Endothelial cell of umbilical vein (primary cell): ENCODE results near the gene SESTD1. TPM values are rescaled to one million over a fixed set of nuclear protein-coding genes. Genes with fewer than 3 reads are reported as not detected.

Experiments
- BruUV-seq: library from RNA; stranded (reverse); fragments of 400-500 nt; replicated peaks from 2 replicates; lab custom pipeline; 2021; lab: Mats Ljungman, UMichigan
- CTCF ChIA-PET: fragments of 300-600, 350-600 bp; sonication (Branson Sonifier 250); formaldehyde crosslinking; loops from one replicate; lab custom pipeline; 2021; ENCODE audit warnings: antibody characterized with exemption, inconsistent platforms; lab: Charles Lee
- POLR2A ChIA-PET: fragments of 300-600, 350-600 bp; sonication (Branson Sonifier 250); formaldehyde crosslinking; loops from one replicate; lab custom pipeline; 2021; ENCODE audit warnings: antibody characterized with exemption, inconsistent platforms; lab: Charles Lee
- DNase-seq: peaks from one replicate; pipeline ENCODE4 v3.0.0-alpha.2; 2011; ENCODE audit warnings: low read depth, low spot score
- FAIRE-seq: peaks from 2 replicates; lab custom pipeline; 2011; peaks lifted over from hg19 to GRCh38; lab: Jason Lieb, UNC
- H2AFZ ChIP-seq: 2 replicates; pipeline ENCODE4 v1.6.0; 2012; ENCODE audit warnings: low read depth, low read length, control low read depth, inconsistent platforms
- H3K27ac ChIP-seq: 2 replicates; pipeline ENCODE4 v1.5.1; 2011; ENCODE audit warnings: low read depth, mild to moderate bottlenecking, control low read depth, low read length, moderate library complexity; ENCODE audit not compliant: insufficient read depth
- H3K27me3 ChIP-seq, 2 experiments: 2 replicates each; pipeline versions ENCODE4 v1.6.0 to v1.6.1; 2011; ENCODE audit warnings: low read length in 2 of 2, mixed read lengths in 1 of 2; ENCODE audit not compliant: control insufficient read depth in 2 of 2, insufficient read depth in 2 of 2
- H3K36me3 ChIP-seq, 2 experiments: 2 replicates in 1 of 2; 3 replicates in 1 of 2; pipeline ENCODE4 v1.5.1; 2011; ENCODE audit warnings: low read length in 2 of 2, mild to moderate bottlenecking in 1 of 2, moderate library complexity in 1 of 2; ENCODE audit not compliant: control insufficient read depth in 2 of 2, insufficient read depth in 2 of 2; ENCODE audit errors: extremely low read depth in 1 of 2
- H3K4me1 ChIP-seq: 3 replicates; pipeline ENCODE4 v1.5.1; 2011; ENCODE audit warnings: mild to moderate bottlenecking, low read length; ENCODE audit not compliant: control insufficient read depth, insufficient read depth; ENCODE audit errors: extremely low read depth
- H3K4me2 ChIP-seq: 2 replicates; pipeline ENCODE4 v1.6.1; 2011; ENCODE audit warnings: low read length, control low read depth, mixed read lengths; ENCODE audit not compliant: insufficient read depth
- H3K4me3 ChIP-seq, 3 experiments: fragments of 200-600 bp in 1 of 3; sonication (generic), shearing (Covaris generic) in 1 of 3; replicated peaks in 1 of 3; 2 replicates each; pipeline ENCODE4 v1.5.1; 2011 to 2016; ENCODE audit warnings: control low read depth in 3 of 3, low read length in 3 of 3, mild to moderate bottlenecking in 2 of 3, inconsistent platforms in 1 of 3, low read depth in 1 of 3, moderate library complexity in 1 of 3; ENCODE audit not compliant: insufficient read depth in 1 of 3
- H3K79me2 ChIP-seq: 2 replicates; pipeline ENCODE4 v1.6.0; 2012; ENCODE audit warnings: low read length, inconsistent platforms; ENCODE audit not compliant: control insufficient read depth, insufficient read depth
- H3K9ac ChIP-seq: replicated peaks from 2 replicates; pipeline ENCODE3; 2011; ENCODE audit warnings: low read length, control low read depth; ENCODE audit not compliant: insufficient read depth; ENCODE audit errors: extremely low read depth
- H3K9me1 ChIP-seq: replicated peaks from 3 replicates; pipeline ENCODE4 v1.6.0; 2011; ENCODE audit warnings: mild to moderate bottlenecking, low read length; ENCODE audit not compliant: control insufficient read depth, insufficient read depth; ENCODE audit errors: extremely low read depth
- H3K9me3 ChIP-seq: replicated peaks from 2 replicates; pipeline ENCODE4 v1.5.1; 2012; ENCODE audit warnings: low read length, inconsistent platforms; ENCODE audit not compliant: control insufficient read depth, insufficient read depth
- H4K20me1 ChIP-seq: replicated peaks from 2 replicates; pipeline ENCODE3; 2011; ENCODE audit warnings: mild to moderate bottlenecking, low read length; ENCODE audit not compliant: control insufficient read depth, insufficient read depth; ENCODE audit errors: extremely low read depth
- EZH2 ChIP-seq: IDR thresholded peaks from 2 replicates; pipeline ENCODE4 v1.6.1; 2012; ENCODE audit warnings: borderline replicate concordance, low read depth, mild to moderate bottlenecking, moderate library complexity, low read length, inconsistent platforms; ENCODE audit not compliant: severe bottlenecking
- FOS ChIP-seq: IDR thresholded peaks from 2 replicates; pipeline ENCODE4 v1.6.1; 2011; ENCODE audit warnings: mild to moderate bottlenecking, low read length, moderate library complexity, borderline replicate concordance; ENCODE audit not compliant: insufficient read depth
- GATA2 ChIP-seq: IDR thresholded peaks from 2 replicates; pipeline ENCODE4 v1.7.0; 2011; ENCODE audit warnings: low read depth, mild to moderate bottlenecking, moderate library complexity, mixed read lengths, low read length; ENCODE audit not compliant: insufficient read length, insufficient read depth
- JUN ChIP-seq: IDR thresholded peaks from 2 replicates; pipeline ENCODE4 v1.6.1; 2011; ENCODE audit warnings: borderline replicate concordance, low read depth; ENCODE audit not compliant: insufficient read length, insufficient read depth
- MYC ChIP-seq: IDR thresholded peaks from one replicate; pipeline ENCODE4 v1.6.1; 2011; ENCODE audit warnings: mild to moderate bottlenecking, low read depth, low read length
- POLR2A ChIP-seq: IDR thresholded peaks from 2 replicates; pipeline ENCODE4 v1.6.1; 2012; ENCODE audit warnings: low read depth, mild to moderate bottlenecking, control low read depth, low read length
- POLR2AphosphoS5 ChIP-seq: IDR thresholded peaks from 2 replicates; pipeline ENCODE4 v1.6.1; 2012; ENCODE audit warnings: low read depth, mild to moderate bottlenecking, control low read depth, low read length, moderate library complexity; ENCODE audit not compliant: insufficient read depth
- dilution Hi-C: fragments of 300-500 bp; cut with MboI; formaldehyde crosslinking; loops from one replicate; pipeline ENCODE4 v1.15.0; 2019; ENCODE audit warnings: low sequenced_read_pairs; ENCODE audit not compliant: extremely low pct_ligation_motif_present
- intact Hi-C: fragments of 100-400 bp; cut with micrococcal nuclease; formaldehyde crosslinking; loops from one replicate; pipeline ENCODE4 v1.10.0; 2022
- polyA plus RNA-seq, 4 experiments: library from polyadenylated mRNA; depleted of rRNA in 3 of 4; stranded (reverse) in 3 of 4; unstranded in 1 of 4; fragments of >200 nt; gene quantifications; 2 replicates each; pipeline versions ENCODE4 v1.2.1 to v1.2.3, GENCODE V29; 2011 to 2012; ENCODE audit warnings: missing spikeins in 1 of 4
- total RNA-seq: library from RNA; stranded (reverse); gene quantifications from 2 replicates; pipeline ENCODE4 v1.2.3, GENCODE V29; 2021
- TF ChIP-seq, protein P1 (sequence below), 2 donors: IDR thresholded peaks; 1 replicate in 1 of 2; 2 replicates in 1 of 2; pipeline ENCODE4 v1.5.1; 2011; ENCODE audit warnings: low read length in 2 of 2, mild to moderate bottlenecking in 2 of 2, moderate library complexity in 2 of 2, control low read depth in 1 of 2, inconsistent platforms in 1 of 2, low read depth in 1 of 2; ENCODE audit not compliant: insufficient read depth in 1 of 2; ENCODE audit errors: extremely low read depth in 1 of 2
- TF ChIP-seq, protein P2 (sequence below): IDR thresholded peaks from 2 replicates; pipeline ENCODE4 v1.6.1; 2011; ENCODE audit not compliant: insufficient read depth, insufficient read length

Gene SESTD1
- total and polyA plus RNA-seq, 2 donors (not counting 3 experiments of a cell fraction or from before 2014, with no cell fraction given): 9.8 to 72.4 TPM

DNA sequence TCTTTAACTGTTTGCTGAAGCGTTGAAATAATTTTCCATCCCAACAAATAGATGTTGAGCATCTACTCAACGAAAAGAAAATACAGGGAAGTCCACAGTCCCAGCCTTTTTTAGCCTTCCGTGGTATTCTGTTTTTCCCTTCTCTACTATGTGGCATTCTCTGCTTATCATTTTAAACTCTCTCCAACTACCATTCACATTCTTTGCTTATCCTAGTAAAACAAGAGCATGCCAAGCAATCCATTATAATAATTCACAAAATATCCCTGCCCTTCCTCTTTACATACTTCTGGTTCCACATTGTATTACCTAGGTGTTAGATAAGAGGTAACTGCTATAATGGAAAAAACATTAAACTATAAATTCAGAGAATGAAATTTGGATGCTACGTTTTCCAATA is 1.6 kb upstream of the SESTD1 start:
- BruUV-seq: no TSS peak
- POLR2A ChIA-PET: no interaction called here
- TF ChIP-seq, protein P1, sequence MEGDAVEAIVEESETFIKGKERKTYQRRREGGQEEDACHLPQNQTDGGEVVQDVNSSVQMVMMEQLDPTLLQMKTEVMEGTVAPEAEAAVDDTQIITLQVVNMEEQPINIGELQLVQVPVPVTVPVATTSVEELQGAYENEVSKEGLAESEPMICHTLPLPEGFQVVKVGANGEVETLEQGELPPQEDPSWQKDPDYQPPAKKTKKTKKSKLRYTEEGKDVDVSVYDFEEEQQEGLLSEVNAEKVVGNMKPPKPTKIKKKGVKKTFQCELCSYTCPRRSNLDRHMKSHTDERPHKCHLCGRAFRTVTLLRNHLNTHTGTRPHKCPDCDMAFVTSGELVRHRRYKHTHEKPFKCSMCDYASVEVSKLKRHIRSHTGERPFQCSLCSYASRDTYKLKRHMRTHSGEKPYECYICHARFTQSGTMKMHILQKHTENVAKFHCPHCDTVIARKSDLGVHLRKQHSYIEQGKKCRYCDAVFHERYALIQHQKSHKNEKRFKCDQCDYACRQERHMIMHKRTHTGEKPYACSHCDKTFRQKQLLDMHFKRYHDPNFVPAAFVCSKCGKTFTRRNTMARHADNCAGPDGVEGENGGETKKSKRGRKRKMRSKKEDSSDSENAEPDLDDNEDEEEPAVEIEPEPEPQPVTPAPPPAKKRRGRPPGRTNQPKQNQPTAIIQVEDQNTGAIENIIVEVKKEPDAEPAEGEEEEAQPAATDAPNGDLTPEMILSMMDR (IDR thresholded peaks at IDR 0.05; ENCODE audit: extremely low read depth in 1 of 2, insufficient read depth in 1 of 2, low read depth in 1 of 2, low read length in 2 of 2): no peak
- TF ChIP-seq, protein P2, sequence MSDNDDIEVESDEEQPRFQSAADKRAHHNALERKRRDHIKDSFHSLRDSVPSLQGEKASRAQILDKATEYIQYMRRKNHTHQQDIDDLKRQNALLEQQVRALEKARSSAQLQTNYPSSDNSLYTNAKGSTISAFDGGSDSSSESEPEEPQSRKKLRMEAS: no peak
- no peak for TF ChIP-seq JUN
- no peak for TF ChIP-seq FOS
- TF ChIP-seq POLR2A: no peak
- TF ChIP-seq GATA2: no peak
- no peak for TF ChIP-seq MYC
- no peak for TF ChIP-seq POLR2AphosphoS5
- TF ChIP-seq EZH2: no peak

More for the DNA sequence above, 1.6 kb upstream of the SESTD1 start:
- dilution Hi-C loops: no loop called here
- Histone ChIP-seq H3K9me1 (no peaks in the 10 kb centered on the region), H3K27me3 (no peaks in the 10 kb centered on the region), H3K27ac (no peak overlapping the region), H3K9me3 (no peaks in the 10 kb centered on the region), H2AFZ (no peak overlapping the region), H4K20me1 (peaks cover under 1% of the 10 kb centered on the region), H3K36me3 (no peaks in the 10 kb centered on the region), H3K4me3 (no peak overlapping the region), H3K9ac (no peak overlapping the region), H3K79me2 (peaks cover 27% of the 10 kb centered on the region), H3K4me1 (peaks cover 22% of the 10 kb centered on the region), H3K4me2 (no peak overlapping the region)
- CTCF ChIA-PET: interaction anchor here (0.5 to 1.1 kb wide), 2 partner anchors 21 to 505 kb away, joined by 3 to 4 read pairs; no protein-coding TSS in a partner anchor
- FAIRE-seq: no peak
- intact Hi-C loops: no loop called here
- no peak for DNase-seq
